ENCODE results near the gene RNF113B.

RNF113B gene

GRCh38 chr13:98176777-98177608, at the start of gene RNF113B:
Gene RNF113B (minus strand): TSS chr13:98177269. CDS start chr13:98177236, 33 bp downstream.
- DNase-seq (ENCODE audit: low read depth) = no peak

- no peak for DNase-seq (ENCODE audit: low read depth)
These were observed 49.4 kb upstream of the RNF113B start for GRCh38 chr13:98226496-98226895.

DNA sequence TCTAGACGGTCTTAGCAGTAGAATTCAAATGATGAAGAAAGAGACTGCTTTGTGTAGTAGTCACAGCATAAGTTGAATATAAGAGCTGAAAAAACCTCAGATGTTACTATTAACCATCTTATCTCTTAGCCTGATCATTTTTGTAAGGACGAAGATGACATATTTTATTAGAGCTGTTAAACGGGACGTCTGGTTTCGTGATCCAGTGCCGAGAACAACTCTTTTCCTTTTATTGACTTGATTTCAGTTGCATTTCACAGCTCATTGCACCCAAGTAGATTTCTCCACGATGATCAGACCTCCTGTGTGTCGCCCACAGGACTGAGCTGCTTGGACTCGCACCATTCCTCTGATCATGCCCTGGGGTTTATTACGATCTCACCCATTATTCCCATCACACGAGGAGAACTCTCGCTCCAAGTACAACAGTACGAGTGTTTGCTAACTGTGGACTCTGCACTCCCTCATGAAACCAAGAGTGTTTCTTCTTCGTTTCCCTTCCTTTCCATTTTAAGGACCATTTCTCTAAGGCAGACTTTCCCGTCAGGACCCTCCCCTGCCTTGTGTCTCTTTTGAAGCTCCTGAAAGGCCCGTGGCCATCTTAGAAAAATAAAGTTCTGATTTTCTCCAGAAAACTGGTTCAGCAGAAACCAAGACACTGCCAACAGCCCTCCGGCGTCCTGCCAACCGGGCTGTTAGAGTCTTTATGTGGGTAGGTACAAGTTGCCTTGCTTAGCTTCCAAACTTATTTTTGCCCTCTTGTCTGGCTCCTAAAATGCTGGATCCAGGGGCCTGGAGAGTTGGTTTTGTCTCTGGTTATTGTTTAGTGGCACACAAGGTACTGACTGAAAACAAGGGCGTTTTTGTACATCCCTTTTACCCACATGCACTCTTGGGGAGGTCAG, 48.2 kb upstream of the RNF113B start:
- DNase-seq (ENCODE audit: low read depth) = no peak

DNA sequence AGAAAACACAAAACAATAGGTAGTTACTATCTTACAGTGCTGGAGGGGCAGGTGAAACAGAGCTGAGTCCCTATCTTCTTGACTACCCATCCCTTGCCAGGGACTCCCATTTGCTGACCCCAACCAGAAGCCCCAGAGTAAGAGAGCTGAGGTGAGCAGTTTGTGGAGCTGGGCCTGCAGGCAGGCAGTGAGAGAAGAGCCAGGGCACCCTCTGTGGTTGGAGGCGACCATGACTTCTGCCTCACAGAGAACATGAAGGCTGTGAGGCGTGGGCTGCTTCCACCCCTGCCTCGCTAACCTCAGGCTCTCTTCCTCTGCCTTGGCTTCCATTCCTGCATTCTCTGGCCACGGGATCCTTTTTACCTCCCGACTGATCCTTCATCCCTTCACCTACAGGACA, 47.5 kb upstream of the RNF113B start:
- no peak for DNase-seq (ENCODE audit: low read depth)

DNA sequence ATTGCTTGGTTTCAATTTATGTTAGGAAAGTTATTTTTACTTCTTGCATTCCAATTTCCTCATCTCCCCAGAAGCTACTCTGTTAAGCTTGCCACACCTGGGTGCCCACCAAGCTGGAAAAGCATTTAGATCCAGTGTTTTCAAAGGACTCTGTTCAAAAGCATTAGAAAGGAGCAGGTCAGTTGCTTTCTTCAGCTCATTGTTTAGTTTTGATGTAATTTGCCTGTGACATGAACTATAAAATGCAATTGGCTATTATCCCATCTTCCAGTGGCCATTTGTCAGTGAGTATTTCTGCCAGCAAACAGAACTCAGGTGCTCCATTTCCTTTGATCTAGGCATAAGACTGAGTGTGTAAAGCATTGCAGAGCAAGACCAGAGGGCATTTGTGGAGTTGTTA, 46.7 kb upstream of the RNF113B start:
- no peak for DNase-seq (ENCODE audit: low read depth)

DNA sequence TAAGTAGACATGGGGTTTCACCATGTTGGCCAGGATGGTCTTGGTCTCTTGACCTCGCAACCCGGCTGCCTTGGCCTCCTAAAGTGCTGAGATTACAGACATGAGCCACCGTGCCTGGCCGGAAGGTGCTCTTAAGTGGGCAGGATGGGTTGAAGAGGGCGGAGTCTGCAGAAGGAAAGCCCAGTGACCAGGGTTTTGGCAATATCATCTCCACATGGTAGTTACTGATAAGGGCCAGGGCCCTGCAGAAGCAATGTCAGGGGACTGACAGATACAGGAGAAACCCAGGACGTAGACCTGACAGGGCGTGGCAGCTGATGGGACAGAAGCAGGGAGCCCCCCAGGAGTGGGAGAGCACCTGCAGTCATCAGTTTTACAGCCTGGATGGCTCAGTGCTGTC, 45.7 kb upstream of the RNF113B start:
- no peak for DNase-seq (ENCODE audit: low read depth)

GRCh38 chr13:98222081-98222554, 45.0 kb upstream of the RNF113B start:
- DNase-seq (ENCODE audit: low read depth) = no peak

- no peak for DNase-seq (ENCODE audit: low read depth)
These were observed 44.2 kb upstream of the RNF113B start for GRCh38 chr13:98221234-98221633.

GRCh38 chr13:98220271-98220791, 43.3 kb upstream of the RNF113B start:
- no peak for DNase-seq (ENCODE audit: low read depth)

DNA sequence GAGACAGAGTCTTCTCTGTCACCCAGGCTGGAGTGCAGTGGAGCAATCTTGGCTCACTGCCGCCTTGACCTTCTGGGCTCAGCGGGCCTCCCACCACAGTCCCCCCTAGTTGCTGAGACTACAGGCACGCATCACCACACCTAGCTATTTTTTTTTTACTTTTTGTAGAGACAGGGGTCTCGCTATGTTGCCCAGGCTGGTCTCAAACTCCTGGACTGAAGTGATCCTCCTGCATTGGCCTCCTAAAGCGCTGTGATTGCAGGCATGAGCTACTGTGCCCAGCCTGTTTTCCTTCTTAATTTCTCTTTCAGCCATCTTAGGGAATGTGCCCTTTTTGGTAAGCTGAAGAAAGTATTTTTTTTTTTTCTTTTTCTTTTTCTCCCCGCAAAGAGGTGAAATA, 42.6 kb upstream of the RNF113B start:
- DNase-seq (ENCODE audit: low read depth) = no peak

GRCh38 chr13:98217597-98217996, 40.5 kb upstream of the RNF113B start:
- DNase-seq (ENCODE audit: low read depth) = no peak

DNA sequence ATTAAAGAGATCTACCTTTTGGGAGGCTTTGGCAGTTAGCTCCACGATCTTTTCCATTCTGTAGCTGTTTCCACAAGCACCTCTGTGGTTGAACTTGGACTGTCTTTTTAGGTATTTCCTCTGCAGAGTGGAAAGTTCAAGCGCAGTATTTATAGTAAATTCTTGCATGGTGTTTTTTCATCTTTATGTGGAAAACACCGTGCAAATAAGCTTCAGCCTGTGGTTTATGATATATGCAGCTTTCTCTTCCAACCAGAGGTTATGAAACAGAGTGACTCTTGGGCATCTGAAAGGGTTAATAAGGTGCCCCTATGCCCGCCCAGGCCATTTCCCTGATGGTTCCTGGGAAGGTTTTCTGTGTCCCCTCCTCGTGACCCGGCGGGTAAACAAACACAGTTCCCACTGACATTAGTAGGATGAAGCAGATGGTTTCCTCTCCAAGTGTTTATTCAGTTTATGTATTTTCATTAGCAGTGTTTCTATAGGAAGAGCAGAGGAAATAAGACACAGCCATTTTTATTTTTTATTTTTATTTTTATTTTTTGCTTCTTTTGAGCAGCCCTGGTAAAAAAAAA, 39.7 kb upstream of the RNF113B start:
- no peak for DNase-seq (ENCODE audit: low read depth)

DNA sequence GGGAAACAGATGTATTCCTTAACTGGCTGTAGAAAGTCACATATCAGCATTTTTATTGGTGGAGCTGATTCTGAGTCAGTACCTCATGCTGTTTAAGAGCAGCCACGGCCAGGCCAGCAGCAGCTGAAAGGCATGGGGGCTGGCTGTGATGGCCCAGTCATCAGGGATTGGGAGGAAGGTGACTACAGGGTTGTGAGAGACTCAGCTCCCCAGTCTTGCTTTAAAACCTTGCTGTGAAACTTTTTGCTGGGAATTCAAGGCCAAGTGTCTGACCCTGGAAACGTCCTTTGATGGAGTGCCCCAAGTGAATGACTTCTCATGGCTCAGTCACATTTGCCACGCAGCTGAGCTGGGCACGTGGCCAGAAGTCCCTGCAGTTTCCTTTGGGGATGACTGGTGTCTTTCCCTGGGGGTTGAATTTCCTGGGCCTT, 39.1 kb upstream of the RNF113B start:
- peak; percentile 59 for DNase-seq (ENCODE audit: low read depth)

DNA sequence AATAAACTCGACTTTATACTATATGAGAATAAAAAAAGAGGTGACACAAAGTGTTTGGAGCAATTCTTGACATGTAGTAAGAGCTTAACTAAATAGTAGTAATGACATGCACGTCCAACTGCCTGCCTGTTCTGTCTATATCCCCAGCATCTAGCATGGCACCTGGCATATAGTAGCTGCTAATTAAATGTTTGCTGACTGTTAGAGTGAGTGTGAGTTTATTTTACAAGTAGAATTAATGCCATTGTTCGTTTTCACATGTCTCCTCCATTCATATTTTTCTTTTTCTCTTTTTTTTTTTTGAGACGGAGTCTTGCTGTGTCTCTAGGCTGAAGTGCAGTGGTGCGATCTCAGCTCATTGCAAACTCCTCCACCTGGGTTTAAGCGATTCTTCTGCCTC, 38.4 kb upstream of the RNF113B start:
- no peak for DNase-seq (ENCODE audit: low read depth)

GRCh38 chr13:98214707-98215106, 37.6 kb upstream of the RNF113B start:
- no peak for DNase-seq (ENCODE audit: low read depth)

DNA sequence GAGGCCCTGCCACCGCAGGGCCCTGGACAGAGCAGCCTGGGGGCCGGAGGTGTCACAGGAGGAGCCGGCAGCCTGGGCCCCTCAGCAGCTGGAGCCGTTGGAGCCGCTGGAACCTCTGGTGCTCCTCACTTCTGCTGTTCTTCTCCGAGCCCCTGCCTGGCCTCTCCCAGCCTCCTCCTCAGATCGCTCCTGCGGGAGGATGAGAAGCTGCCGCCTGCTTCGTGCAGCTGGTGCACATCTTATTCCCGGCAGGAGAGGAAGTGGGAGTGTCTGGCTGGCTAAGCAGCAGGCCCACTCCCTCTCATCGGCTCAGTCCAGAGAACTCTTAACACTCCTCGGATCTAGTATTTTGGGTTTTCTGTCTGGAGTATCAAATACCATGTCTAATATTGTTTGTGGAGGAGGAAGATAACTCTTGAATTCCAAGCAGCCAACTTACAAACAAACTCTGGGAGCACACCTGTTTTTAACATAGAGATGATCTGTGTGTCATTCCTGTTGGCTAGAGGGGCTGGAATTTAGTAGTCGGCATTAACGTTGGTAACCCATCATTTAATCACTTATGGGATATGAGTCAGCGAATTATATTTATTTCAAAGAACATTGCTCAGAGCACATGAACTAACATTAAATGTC, 37.1 kb upstream of the RNF113B start:
- DNase-seq (ENCODE audit: low read depth) = no peak

DNA sequence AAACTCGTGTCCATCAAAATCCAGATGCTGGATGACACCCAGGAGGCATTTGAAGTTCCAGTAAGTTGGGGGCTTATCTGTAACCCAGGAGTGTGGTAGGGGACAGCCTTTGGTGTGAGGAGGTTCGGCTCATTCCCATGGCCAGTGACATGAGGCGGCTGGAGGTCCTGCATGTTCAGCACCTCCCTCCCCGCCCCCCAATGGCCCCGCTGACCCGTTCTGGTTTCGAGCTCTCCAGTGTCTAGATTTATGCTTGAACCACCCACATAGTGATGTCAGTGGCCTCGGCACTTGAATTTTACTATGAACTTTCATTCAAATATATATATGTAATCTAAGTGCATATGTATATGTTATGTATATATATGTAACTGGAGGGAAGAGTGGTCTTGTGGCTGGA, 36.3 kb upstream of the RNF113B start:
- no peak for DNase-seq (ENCODE audit: low read depth)

- no peak for DNase-seq (ENCODE audit: low read depth)
These were observed 35.7 kb upstream of the RNF113B start for GRCh38 chr13:98212763-98213162.

GRCh38 chr13:98208606-98209005, 31.5 kb upstream of the RNF113B start:
- no peak for DNase-seq (ENCODE audit: low read depth)

- DNase-seq (ENCODE audit: low read depth) = no peak
These were observed 30.3 kb upstream of the RNF113B start for GRCh38 chr13:98207416-98207815.

GRCh38 chr13:98206946-98207345, 29.9 kb upstream of the RNF113B start:
- peak; percentile 51 for DNase-seq (ENCODE audit: low read depth)

- no peak for DNase-seq (ENCODE audit: low read depth)
These were observed 27.5 kb upstream of the RNF113B start for GRCh38 chr13:98204546-98204945.

Data from stromal cell of bone marrow (primary cell).